ENCODE data around the gene MRPS12. TPM values are rescaled to one million over a fixed set of nuclear protein-coding genes. Genes with fewer than 3 reads are reported as not detected.

MRPS12 gene
- total RNA-seq, 4 donors from 2014 or later = 23.7 to 42.6 (median 34.7) TPM

- no peak overlapping the region for H3K27ac ChIP-seq
- no peaks in the 10 kb centered on the region for H3K9me3 ChIP-seq
- 83% methylated on average over 5 of the region's 16 CpGs; no CpG with 5 or more reads in 1 of the 2 donors for WGBS, 2 donors (ENCODE audit: low coverage in 1 of 2)
- H3K36me3 ChIP-seq = peaks cover 0 to 15% (median 3%) of the 10 kb centered on the region in 4 donors
- H3K27me3 ChIP-seq = peaks cover 17% of the 10 kb centered on the region
- no peak for DNase-seq
- no peak overlapping the region for H3K4me3 ChIP-seq
- in situ Hi-C loops (cut with MboI; ENCODE audit: low pct_ligation_motif_present in 1 of 4, low pct_unique_long_range_greater_than_20kb in 1 of 4, low sequenced_read_pairs in 3 of 4) = no loop called here
- TF ChIP-seq CTCF (IDR thresholded peaks at IDR 0.05) (no peak), EP300 (IDR thresholded peaks at IDR 0.05; ENCODE audit: low read depth) (no peak), POLR2A (IDR thresholded peaks at IDR 0.05) (no peak), POLR2AphosphoS5 (IDR thresholded peaks at IDR 0.05) (no peak)
- H3K4me1 ChIP-seq = no peaks in the 10 kb centered on the region
- intact Hi-C loops (cut with DNase I; ENCODE audit: low total_unique reads) = no loop called here
Measured at GRCh38 chr19:38911388-38912001, 19.2 kb upstream of the MRPS12 start.

GRCh38 chr19:38912600-38913514 lies 17.9 kb upstream of the MRPS12 start:
- Histone ChIP-seq H3K4me1 (no peaks in the 10 kb centered on the region), H3K27ac (no peak overlapping the region), H3K36me3 (peaks cover 0 to 2% (median 0%) of the 10 kb centered on the region in 4 donors), H3K4me3 (no peak overlapping the region), H3K9me3 (no peaks in the 10 kb centered on the region), H3K27me3 (peaks cover 17% of the 10 kb centered on the region)
- in situ Hi-C loops (cut with MboI; ENCODE audit: low pct_ligation_motif_present in 1 of 4, low pct_unique_long_range_greater_than_20kb in 1 of 4, low sequenced_read_pairs in 3 of 4) (no loop called here), intact Hi-C loops (cut with DNase I; ENCODE audit: low total_unique reads) (no loop called here)
- 76 to 88% methylated on average over 1 to 12 of the region's 12 CpGs for WGBS, 2 donors (ENCODE audit: low coverage in 1 of 2)
- DNase-seq = no peak
- TF ChIP-seq EP300 (IDR thresholded peaks at IDR 0.05; ENCODE audit: low read depth) (no peak), POLR2A (IDR thresholded peaks at IDR 0.05) (no peak), POLR2AphosphoS5 (IDR thresholded peaks at IDR 0.05) (no peak), CTCF (IDR thresholded peaks at IDR 0.05) (no peak)

GRCh38 chr19:38913958-38914357 lies 16.8 kb upstream of the MRPS12 start:
- Histone ChIP-seq H3K36me3 (no peaks in the 10 kb centered on the region), H3K27me3 (peaks cover 17% of the 10 kb centered on the region), H3K27ac (no peak overlapping the region), H3K4me1 (no peaks in the 10 kb centered on the region), H3K9me3 (no peaks in the 10 kb centered on the region), H3K4me3 (no peak overlapping the region)
- DNase-seq = no peak
- intact Hi-C loops (cut with DNase I; ENCODE audit: low total_unique reads) = no loop called here
- no peak for TF ChIP-seq CTCF (IDR thresholded peaks at IDR 0.05)
- TF ChIP-seq EP300 (IDR thresholded peaks at IDR 0.05; ENCODE audit: low read depth) = no peak
- TF ChIP-seq POLR2AphosphoS5 (IDR thresholded peaks at IDR 0.05) = no peak
- no peak for TF ChIP-seq POLR2A (IDR thresholded peaks at IDR 0.05)
- in situ Hi-C loops (cut with MboI; ENCODE audit: low pct_ligation_motif_present in 1 of 4, low pct_unique_long_range_greater_than_20kb in 1 of 4, low sequenced_read_pairs in 3 of 4) = no loop called here
- 80 to 88% methylated on average over 3 to 8 of the region's 8 CpGs for WGBS, 2 donors (ENCODE audit: low coverage in 1 of 2)
